Renal cortex interstitium (tissue), 11 donors: Measurements from ENCODE around the gene KCNIP4. TPM values are rescaled to one million over a fixed set of nuclear protein-coding genes. Genes with fewer than 3 reads are reported as not detected.
"Not testable (repeated sequence)": the region's sequence is repeated elsewhere in the genome, so short reads cannot be mapped to it uniquely, and the experiment has no call there.

Experiments used
- DNase-seq, 11 donors: peaks; one replicate each; pipeline ENCODE4 v3.0.0-alpha.2; 2013; ENCODE audit warnings: low read depth in 9 of 11, low spot score in 4 of 11; ENCODE audit errors: extremely low read depth in 1 of 11
- polyA plus RNA-seq, 3 donors: library from polyadenylated mRNA; unstranded; fragments of 120-200 nt; gene quantifications; one replicate each; pipeline ENCODE4 v1.2.1, GENCODE V29; 2013; ENCODE audit not compliant: insufficient read length in 3 of 3

KCNIP4 gene
- polyA plus RNA-seq, 3 donors, result 11.0 to 13.8 (median 12.3) TPM

- DNase-seq, result no peak
Observed at GRCh38 chr4:20829617-20830357, 1118.8 kb downstream of the KCNIP4 start.

- DNase-seq, result no peak
Observed at GRCh38 chr4:20825505-20825904, 1123.1 kb downstream of the KCNIP4 start.

- no peak for DNase-seq
Observed at GRCh38 chr4:20816287-20816686, 1132.3 kb downstream of the KCNIP4 start.

- no peak for DNase-seq
Observed at GRCh38 chr4:20813700-20814099, 1134.9 kb downstream of the KCNIP4 start.

GRCh38 chr4:20809812-20810211 lies 1138.8 kb downstream of the KCNIP4 start:
- DNase-seq, result no peak

- no peak for DNase-seq
Observed at GRCh38 chr4:20805716-20806115, 1142.9 kb downstream of the KCNIP4 start.

GRCh38 chr4:20787940-20788665 lies 1160.5 kb downstream of the KCNIP4 start:
- DNase-seq, result peak in 2 of 11 donors; percentile 5 to 12

GRCh38 chr4:20783134-20783533 lies 1165.4 kb downstream of the KCNIP4 start:
- DNase-seq, result not testable (repeated sequence)

GRCh38 chr4:20778896-20779295 lies 1169.7 kb downstream of the KCNIP4 start:
- DNase-seq, result no peak

- DNase-seq, result peak; percentile 33 to 69 (median 51)
Observed at GRCh38 chr4:20773144-20773997, 1175.2 kb downstream of the KCNIP4 start.

GRCh38 chr4:20764366-20764992 lies 1184.1 kb downstream of the KCNIP4 start:
- DNase-seq, result no peak

- DNase-seq, result no peak
Observed at GRCh38 chr4:20761826-20762225, 1186.7 kb downstream of the KCNIP4 start.

- no peak for DNase-seq
Observed at GRCh38 chr4:20761382-20761781, 1187.2 kb downstream of the KCNIP4 start.

- DNase-seq, result no peak
Observed at GRCh38 chr4:20760053-20760452, 1188.5 kb downstream of the KCNIP4 start.

GRCh38 chr4:20754036-20754435 lies 1194.5 kb downstream of the KCNIP4 start:
- DNase-seq, result no peak

- no peak for DNase-seq
Observed at GRCh38 chr4:20752641-20753040, 1195.9 kb downstream of the KCNIP4 start.

GRCh38 chr4:20746000-20746399 lies 1202.6 kb downstream of the KCNIP4 start:
- DNase-seq, result not testable (repeated sequence)

GRCh38 chr4:20735931-20736330 lies 1212.6 kb downstream of the KCNIP4 start:
- DNase-seq, result no peak

GRCh38 chr4:20724915-20725314 lies 1223.7 kb downstream of the KCNIP4 start:
- DNase-seq, result no peak
